IMR-90 (cell line): ENCODE results near the gene SUGP2. TPM values are rescaled to one million over a fixed set of nuclear protein-coding genes. Genes with fewer than 3 reads are reported as not detected.

Source experiments
- ATAC-seq: fragments of 200-7000 bp; cut with Tn5 transposase; 2 replicates; pipeline ENCODE4 v1.9.1; 2020; ENCODE audit warnings: low read depth, mild to moderate bottlenecking, moderate library complexity
- BruUV-seq: library from RNA; stranded (reverse); fragments of 400-500 nt; replicated peaks from 2 replicates; lab custom pipeline; 2021; lab: Mats Ljungman, UMichigan
- CTCF ChIA-PET: fragments of 300-600 bp; formaldehyde crosslinking; extraction: SDS; loops from one replicate; lab custom pipeline; 2021; ENCODE audit warnings: antibody characterized with exemption; lab: Yijun Ruan, JAX
- POLR2A ChIA-PET: fragments of 300-600 bp; sonication (Branson Sonifier 250); formaldehyde crosslinking; loops from one replicate; lab custom pipeline; 2022; ENCODE audit warnings: antibody characterized with exemption; ENCODE audit not compliant: unreplicated experiment; lab: Charles Lee
- DNase-seq: peaks from one replicate; pipeline ENCODE4 v3.0.0; 2013
- H2AFZ ChIP-seq: replicated peaks from 2 replicates; pipeline ENCODE3; 2013; ENCODE audit warnings: low read length, mild to moderate bottlenecking; ENCODE audit not compliant: poor library complexity
- H2AK5ac ChIP-seq: 2 replicates; pipeline ENCODE4 v1.6.1; 2013; ENCODE audit warnings: low read depth, low read length, inconsistent platforms
- H2AK9ac ChIP-seq: replicated peaks from 2 replicates; pipeline ENCODE3; 2013; ENCODE audit warnings: mild to moderate bottlenecking, low read depth, low read length, moderate library complexity; ENCODE audit not compliant: poor library complexity
- H2BK120ac ChIP-seq: 2 replicates; pipeline ENCODE4 v1.6.1; 2013; ENCODE audit warnings: low read depth, low read length, inconsistent platforms
- H2BK15ac ChIP-seq: 3 replicates; pipeline ENCODE4 v1.6.1; 2013; ENCODE audit warnings: low read depth, low read length, inconsistent platforms
- H2BK20ac ChIP-seq: 2 replicates; pipeline ENCODE4 v1.6.1; 2013; ENCODE audit warnings: low read depth, mild to moderate bottlenecking, inconsistent platforms, low read length, moderate library complexity
- H2BK5ac ChIP-seq: 2 replicates; pipeline ENCODE4 v1.6.1; 2013; ENCODE audit warnings: mild to moderate bottlenecking, low read depth, low read length, inconsistent platforms; ENCODE audit not compliant: poor library complexity, severe bottlenecking
- H3K14ac ChIP-seq: replicated peaks from 2 replicates; pipeline ENCODE4 v1.6.1; 2013; ENCODE audit warnings: low read depth, low read length, inconsistent platforms
- H3K18ac ChIP-seq: 2 replicates; pipeline ENCODE4 v1.6.1; 2013; ENCODE audit warnings: low read depth, low read length, control low read depth
- H3K23ac ChIP-seq: 2 replicates; pipeline ENCODE4 v1.6.1; 2013; ENCODE audit warnings: low read depth, low read length, inconsistent platforms
- H3K27ac ChIP-seq: 2 replicates; pipeline ENCODE4 v1.5.1; 2013; ENCODE audit warnings: mild to moderate bottlenecking, control low read depth, low read length; ENCODE audit not compliant: insufficient read depth
- H3K27me3 ChIP-seq: 2 replicates; pipeline ENCODE4 v1.6.1; 2013; ENCODE audit warnings: low read length; ENCODE audit not compliant: control insufficient read depth, insufficient read depth
- H3K36me3 ChIP-seq: 2 replicates; pipeline ENCODE4 v1.6.1; 2013; ENCODE audit warnings: low read length, mixed read lengths; ENCODE audit not compliant: control insufficient read depth, insufficient read depth
- H3K4ac ChIP-seq: 2 replicates; pipeline ENCODE4 v1.6.1; 2013; ENCODE audit warnings: low read depth, low read length, inconsistent platforms
- H3K4me1 ChIP-seq: 2 replicates; pipeline ENCODE4 v1.6.1; 2013; ENCODE audit warnings: low read length, mixed read lengths; ENCODE audit not compliant: control insufficient read depth, insufficient read depth
- H3K4me2 ChIP-seq: 2 replicates; pipeline ENCODE4 v1.6.1; 2013; ENCODE audit warnings: low read depth, mild to moderate bottlenecking, control low read depth, low read length, moderate library complexity
- H3K4me3 ChIP-seq: 2 replicates; pipeline ENCODE4 v1.5.1; 2013; ENCODE audit warnings: low read depth, mild to moderate bottlenecking, control low read depth, low read length, moderate library complexity; ENCODE audit not compliant: insufficient read depth
- H3K56ac ChIP-seq: 2 replicates; pipeline ENCODE4 v1.6.1; 2013; ENCODE audit warnings: low read length, inconsistent platforms; ENCODE audit not compliant: insufficient read depth; ENCODE audit errors: extremely low read depth
- H3K79me1 ChIP-seq, 2 experiments: 2 replicates each; pipeline ENCODE4 v1.6.1; 2013; ENCODE audit warnings: low read length in 2 of 2, inconsistent platforms in 1 of 2, low read depth in 1 of 2
- H3K9ac ChIP-seq: 2 replicates; pipeline ENCODE4 v1.6.1; 2013; ENCODE audit warnings: low read depth, low read length, control low read depth
- H3K9me1 ChIP-seq: 2 replicates; pipeline ENCODE4 v1.6.1; 2013; ENCODE audit warnings: low read length, inconsistent platforms; ENCODE audit not compliant: insufficient read depth
- H3K9me3 ChIP-seq: 2 replicates; pipeline ENCODE4 v1.6.1; 2013; ENCODE audit warnings: low read length; ENCODE audit not compliant: control insufficient read depth, insufficient read depth
- H4K20me1 ChIP-seq: 2 replicates; pipeline ENCODE4 v1.6.1; 2013; ENCODE audit warnings: low read length, inconsistent platforms; ENCODE audit not compliant: insufficient read depth
- H4K5ac ChIP-seq: 2 replicates; pipeline ENCODE4 v1.6.1; 2013; ENCODE audit warnings: mild to moderate bottlenecking, low read depth, low read length, control low read depth
- H4K8ac ChIP-seq, 2 experiments: 2 replicates each; pipeline ENCODE4 v1.6.1; 2013; ENCODE audit warnings: low read depth in 2 of 2, low read length in 2 of 2, control low read depth in 1 of 2, inconsistent platforms in 1 of 2
- H4K91ac ChIP-seq: 2 replicates; pipeline ENCODE4 v1.6.1; 2013; ENCODE audit warnings: low read depth, low read length, inconsistent platforms; ENCODE audit not compliant: insufficient read depth
- BHLHE40 ChIP-seq: fragments of 150-350 bp; IDR thresholded peaks from 2 replicates; pipeline ENCODE4 v1.6.1; 2016; ENCODE audit warnings: mild to moderate bottlenecking, low read depth, low read length
- MAZ ChIP-seq: IDR thresholded peaks from 2 replicates; pipeline ENCODE4 v1.6.1; 2012; ENCODE audit warnings: low read depth, mild to moderate bottlenecking, low read length, improper control_type of control experiment, moderate library complexity, borderline replicate concordance
- WGBS, 2 experiments: methylation state at CpG; one replicate each; pipeline versions ENCODE4 v1.1.5 to v1.1.7; 2013; ENCODE audit warnings: missing lambda C conversion rate in 2 of 2; ENCODE audit not compliant: insufficient read length in 1 of 2; ENCODE audit errors: extremely low coverage in 2 of 2; 5-methylcytosine and 5-hydroxymethylcytosine counted together
- dilution Hi-C: fragments of 300-500 bp; cut with HindIII; formaldehyde crosslinking; loops from one replicate; pipeline ENCODE4 v1.14.3; 2018; ENCODE audit warnings: low sequenced_read_pairs; ENCODE audit not compliant: unreplicated experiment
- in situ Hi-C: fragments of 300-500 bp; cut with MboI; formaldehyde crosslinking; loops from 3 replicates; pipeline ENCODE4 v1.14.3; 2019; ENCODE audit warnings: low sequenced_read_pairs, inconsistent platforms, mixed read lengths
- intact Hi-C: fragments of 100-400 bp; cut with micrococcal nuclease; formaldehyde crosslinking; loops from 2 replicates; pipeline ENCODE4 v1.10.0; 2022
- polyA plus RNA-seq, 3 experiments: library from polyadenylated mRNA; depleted of rRNA; stranded (reverse); fragments of >200 nt; gene quantifications; 2 replicates each; pipeline ENCODE4 v1.2.3, GENCODE V29; 2012; ENCODE audit warnings: low replicate concordance in 1 of 3
- total RNA-seq: library from RNA; depleted of rRNA; stranded (reverse); fragments of >200 nt; gene quantifications from 2 replicates; pipeline ENCODE4 v1.2.3, GENCODE V29; 2012
- TF ChIP-seq, protein P1 (sequence below): conservative IDR thresholded peaks from 2 replicates; pipeline ENCODE4 v1.5.1; 2012; ENCODE audit warnings: mild to moderate bottlenecking, low read depth, low read length, improper control_type of control experiment

Gene SUGP2
- total and polyA plus RNA-seq, 2 of the 4 experiments (the other 2 are of a cell fraction) = 25.8 to 69.2 TPM

DNA sequence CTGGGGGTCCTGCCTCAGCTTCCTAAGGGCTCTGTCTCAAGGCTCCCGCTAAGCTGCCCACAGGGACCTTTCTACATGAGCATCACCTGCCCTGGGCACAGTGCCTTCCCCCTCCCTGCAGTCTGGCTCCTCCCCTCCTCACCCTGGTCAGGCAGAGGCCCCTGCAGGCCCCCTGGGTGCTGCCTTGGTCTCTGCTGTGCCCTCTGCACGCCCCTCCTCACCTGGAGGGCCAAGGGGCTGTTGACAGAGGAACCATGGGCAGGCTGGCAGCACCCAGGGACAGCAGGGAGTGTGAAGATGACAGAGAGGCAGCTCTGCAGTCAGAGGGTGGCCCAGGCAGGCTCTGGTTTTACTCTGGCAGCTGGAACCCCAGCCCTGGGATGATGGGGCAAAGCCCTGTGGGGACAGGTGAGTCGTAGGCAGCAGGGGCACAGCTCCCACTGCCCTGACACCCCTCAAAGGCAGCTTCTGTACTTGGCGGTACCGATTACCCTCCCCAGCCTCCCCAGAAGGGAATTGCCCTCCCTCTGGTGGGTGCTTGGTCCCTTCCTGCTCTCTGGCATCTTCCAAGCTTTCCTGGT lies 43.1 kb downstream of the SUGP2 start:
- no peak overlapping the region for H3K4me2 ChIP-seq
- no peak overlapping the region for H2BK15ac ChIP-seq
- no peak overlapping the region for H3K14ac ChIP-seq
- DNase-seq (no peak), ATAC-seq (no peak)
- H3K56ac ChIP-seq = no peak overlapping the region
- H3K18ac ChIP-seq = no peak overlapping the region
- H3K9me3 ChIP-seq = no peaks in the 10 kb centered on the region
- in situ Hi-C loops = no loop called here
- dilution Hi-C loops = no loop called here
- peaks cover 3% of the 10 kb centered on the region; the same call in 1 of the 2 replicates for H4K20me1 ChIP-seq
- no TSS peak for BruUV-seq
- H3K4me1 ChIP-seq = no peaks in the 10 kb centered on the region
- no peak overlapping the region for H4K91ac ChIP-seq
- no peak overlapping the region for H2AFZ ChIP-seq
- H3K9me1 ChIP-seq = no peaks in the 10 kb centered on the region
- H3K4me3 ChIP-seq = no peak overlapping the region
- H2AK5ac ChIP-seq = no peak overlapping the region
- no peak overlapping the region for H3K4ac ChIP-seq
- no peak overlapping the region for H4K5ac ChIP-seq
- no CpG with 5 or more reads among the region's 5 CpGs for WGBS, 2 experiments
- H3K79me1 ChIP-seq = peaks cover 0 to 4% of the 10 kb centered on the region in 2 experiments; a peak in 1 of 4 replicates
- intact Hi-C loops = no loop called here
- peaks cover under 1% of the 10 kb centered on the region; the same call in 1 of the 2 replicates for H3K27me3 ChIP-seq
- no peak overlapping the region for H3K23ac ChIP-seq
- POLR2A ChIA-PET = no interaction called here
- no peak overlapping the region for H2BK120ac ChIP-seq
- H2BK5ac ChIP-seq = no peak overlapping the region
- H2BK20ac ChIP-seq = no peak overlapping the region
- no peak overlapping the region for H2AK9ac ChIP-seq
- CTCF ChIA-PET = no interaction called here
- peaks cover 30% of the 10 kb centered on the region for H3K36me3 ChIP-seq
- TF ChIP-seq MAZ = no peak
- TF ChIP-seq BHLHE40 = no peak
- TF ChIP-seq, protein P1, sequence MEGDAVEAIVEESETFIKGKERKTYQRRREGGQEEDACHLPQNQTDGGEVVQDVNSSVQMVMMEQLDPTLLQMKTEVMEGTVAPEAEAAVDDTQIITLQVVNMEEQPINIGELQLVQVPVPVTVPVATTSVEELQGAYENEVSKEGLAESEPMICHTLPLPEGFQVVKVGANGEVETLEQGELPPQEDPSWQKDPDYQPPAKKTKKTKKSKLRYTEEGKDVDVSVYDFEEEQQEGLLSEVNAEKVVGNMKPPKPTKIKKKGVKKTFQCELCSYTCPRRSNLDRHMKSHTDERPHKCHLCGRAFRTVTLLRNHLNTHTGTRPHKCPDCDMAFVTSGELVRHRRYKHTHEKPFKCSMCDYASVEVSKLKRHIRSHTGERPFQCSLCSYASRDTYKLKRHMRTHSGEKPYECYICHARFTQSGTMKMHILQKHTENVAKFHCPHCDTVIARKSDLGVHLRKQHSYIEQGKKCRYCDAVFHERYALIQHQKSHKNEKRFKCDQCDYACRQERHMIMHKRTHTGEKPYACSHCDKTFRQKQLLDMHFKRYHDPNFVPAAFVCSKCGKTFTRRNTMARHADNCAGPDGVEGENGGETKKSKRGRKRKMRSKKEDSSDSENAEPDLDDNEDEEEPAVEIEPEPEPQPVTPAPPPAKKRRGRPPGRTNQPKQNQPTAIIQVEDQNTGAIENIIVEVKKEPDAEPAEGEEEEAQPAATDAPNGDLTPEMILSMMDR = no peak
- H4K8ac ChIP-seq = no peak overlapping the region
- no peak overlapping the region for H3K9ac ChIP-seq
- no peak overlapping the region for H3K27ac ChIP-seq
